NB4 (cell line): Measurements from ENCODE around the gene CACNB3.

ENCODE experiments used
- DNase-seq: peaks from one replicate; pipeline ENCODE4 v3.0.0; 2010; ENCODE audit warnings: low read depth
- H3K4me3 ChIP-seq: one replicate; pipeline ENCODE4 v1.5.1; 2011; ENCODE audit warnings: mild to moderate bottlenecking, low read depth, low read length, moderate library complexity
- MYC ChIP-seq: IDR thresholded peaks from 2 replicates; pipeline ENCODE4 v1.6.1; 2011; ENCODE audit warnings: low read depth, low read length
- POLR2A ChIP-seq: IDR thresholded peaks from 2 replicates; pipeline ENCODE4 v1.6.1; 2011; ENCODE audit warnings: mild to moderate bottlenecking; ENCODE audit not compliant: insufficient read length; ENCODE audit errors: extremely low read depth
- TF ChIP-seq, protein P1 (sequence below): IDR thresholded peaks from one replicate; pipeline ENCODE4 v1.5.1; 2012; ENCODE audit warnings: low read depth, low read length
- TF ChIP-seq, protein P2 (sequence below): IDR thresholded peaks from 2 replicates; pipeline ENCODE4 v1.6.1; 2011; ENCODE audit warnings: low read depth, low read length

The CACNB3 gene

DNA sequence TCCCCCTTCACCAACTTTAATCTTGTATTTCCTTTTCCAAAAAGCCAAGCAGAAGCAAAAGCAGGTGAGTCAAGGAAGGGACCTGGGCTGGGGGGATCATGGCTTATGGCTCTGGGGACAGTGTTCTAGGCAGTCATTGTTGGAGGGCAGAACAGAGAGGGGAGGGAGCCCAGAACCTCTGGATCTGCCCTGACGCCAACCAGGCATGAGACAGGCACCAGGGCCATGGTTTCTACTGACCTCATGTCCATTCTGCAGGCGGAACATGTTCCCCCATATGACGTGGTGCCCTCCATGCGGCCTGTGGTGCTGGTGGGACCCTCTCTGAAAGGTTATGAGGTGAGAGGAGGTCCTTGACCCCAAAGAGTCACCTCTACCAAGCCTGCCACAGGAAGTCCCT is 6.6 kb downstream of the CACNB3 start:
- no peak for DNase-seq
- H3K4me3 ChIP-seq: no peak overlapping the region
- TF ChIP-seq, protein P1, sequence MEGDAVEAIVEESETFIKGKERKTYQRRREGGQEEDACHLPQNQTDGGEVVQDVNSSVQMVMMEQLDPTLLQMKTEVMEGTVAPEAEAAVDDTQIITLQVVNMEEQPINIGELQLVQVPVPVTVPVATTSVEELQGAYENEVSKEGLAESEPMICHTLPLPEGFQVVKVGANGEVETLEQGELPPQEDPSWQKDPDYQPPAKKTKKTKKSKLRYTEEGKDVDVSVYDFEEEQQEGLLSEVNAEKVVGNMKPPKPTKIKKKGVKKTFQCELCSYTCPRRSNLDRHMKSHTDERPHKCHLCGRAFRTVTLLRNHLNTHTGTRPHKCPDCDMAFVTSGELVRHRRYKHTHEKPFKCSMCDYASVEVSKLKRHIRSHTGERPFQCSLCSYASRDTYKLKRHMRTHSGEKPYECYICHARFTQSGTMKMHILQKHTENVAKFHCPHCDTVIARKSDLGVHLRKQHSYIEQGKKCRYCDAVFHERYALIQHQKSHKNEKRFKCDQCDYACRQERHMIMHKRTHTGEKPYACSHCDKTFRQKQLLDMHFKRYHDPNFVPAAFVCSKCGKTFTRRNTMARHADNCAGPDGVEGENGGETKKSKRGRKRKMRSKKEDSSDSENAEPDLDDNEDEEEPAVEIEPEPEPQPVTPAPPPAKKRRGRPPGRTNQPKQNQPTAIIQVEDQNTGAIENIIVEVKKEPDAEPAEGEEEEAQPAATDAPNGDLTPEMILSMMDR: no peak
- no peak for TF ChIP-seq POLR2A
- TF ChIP-seq MYC: no peak
- TF ChIP-seq, protein P2, sequence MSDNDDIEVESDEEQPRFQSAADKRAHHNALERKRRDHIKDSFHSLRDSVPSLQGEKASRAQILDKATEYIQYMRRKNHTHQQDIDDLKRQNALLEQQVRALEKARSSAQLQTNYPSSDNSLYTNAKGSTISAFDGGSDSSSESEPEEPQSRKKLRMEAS: no peak

DNA sequence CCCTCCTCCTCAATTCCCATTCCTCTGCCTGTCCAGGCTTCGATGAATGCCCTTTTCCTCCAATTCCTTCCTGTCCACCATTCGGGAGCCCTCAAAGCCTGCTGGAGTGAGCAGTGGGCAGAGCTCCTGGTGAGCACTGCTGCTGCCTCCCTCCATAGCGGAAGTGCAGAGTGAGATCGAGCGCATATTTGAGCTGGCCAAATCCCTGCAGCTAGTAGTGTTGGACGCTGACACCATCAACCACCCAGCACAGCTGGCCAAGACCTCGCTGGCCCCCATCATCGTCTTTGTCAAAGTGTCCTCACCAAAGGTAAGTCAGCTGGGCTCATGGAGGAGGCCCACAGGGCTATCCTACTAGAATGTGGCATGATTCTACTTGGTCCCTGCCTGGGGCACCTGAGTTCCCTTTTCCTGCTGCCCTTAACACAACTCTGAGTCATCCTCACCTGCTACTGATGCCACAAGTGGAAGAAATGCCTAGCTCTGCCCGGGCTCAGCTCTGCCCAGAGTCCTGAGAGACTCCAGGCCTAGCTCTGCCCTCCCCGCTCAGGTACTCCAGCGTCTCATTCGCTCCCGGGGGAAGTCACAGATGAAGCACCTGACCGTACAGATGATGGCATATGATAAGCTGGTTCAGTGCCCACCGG is 8.0 kb downstream of the CACNB3 start:
- H3K4me3 ChIP-seq: no peak overlapping the region
- DNase-seq: no peak
- TF ChIP-seq, protein P2: no peak
- no peak for TF ChIP-seq MYC
- TF ChIP-seq, protein P1: no peak
- TF ChIP-seq POLR2A: no peak

DNA sequence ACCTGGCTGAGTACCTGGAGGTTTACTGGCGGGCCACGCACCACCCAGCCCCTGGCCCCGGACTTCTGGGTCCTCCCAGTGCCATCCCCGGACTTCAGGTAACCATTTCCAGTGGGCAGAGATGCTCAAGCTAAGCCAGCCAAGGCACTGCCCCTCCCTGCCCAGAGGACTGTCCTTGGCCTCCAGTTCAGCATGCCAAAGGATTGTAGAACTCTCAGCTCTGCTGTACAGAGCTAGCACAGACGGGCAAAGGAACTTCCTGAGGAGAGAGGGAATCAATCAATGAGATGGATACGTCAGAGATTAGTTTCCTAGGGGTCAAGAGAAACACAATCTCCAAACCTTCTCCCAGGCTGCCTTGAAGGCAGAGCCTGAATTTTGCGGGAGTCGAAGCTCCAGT is 8.7 kb downstream of the CACNB3 start:
- TF ChIP-seq, protein P2: no peak
- TF ChIP-seq, protein P1: no peak
- no peak for TF ChIP-seq POLR2A
- TF ChIP-seq MYC: no peak
- no peak for DNase-seq
- no peak overlapping the region for H3K4me3 ChIP-seq

DNA sequence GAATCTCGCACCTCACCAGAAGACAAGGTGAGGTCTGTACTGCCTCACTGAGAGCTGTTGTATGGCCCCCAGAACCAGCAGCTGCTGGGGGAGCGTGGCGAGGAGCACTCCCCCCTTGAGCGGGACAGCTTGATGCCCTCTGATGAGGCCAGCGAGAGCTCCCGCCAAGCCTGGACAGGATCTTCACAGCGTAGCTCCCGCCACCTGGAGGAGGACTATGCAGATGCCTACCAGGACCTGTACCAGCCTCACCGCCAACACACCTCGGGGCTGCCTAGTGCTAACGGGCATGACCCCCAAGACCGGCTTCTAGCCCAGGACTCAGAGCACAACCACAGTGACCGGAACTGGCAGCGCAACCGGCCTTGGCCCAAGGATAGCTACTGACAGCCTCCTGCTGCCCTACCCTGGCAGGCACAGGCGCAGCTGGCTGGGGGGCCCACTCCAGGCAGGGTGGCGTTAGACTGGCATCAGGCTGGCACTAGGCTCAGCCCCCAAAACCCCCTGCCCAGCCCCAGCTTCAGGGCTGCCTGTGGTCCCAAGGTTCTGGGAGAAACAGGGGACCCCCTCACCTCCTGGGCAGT is 9.3 kb downstream of the CACNB3 start:
- TF ChIP-seq POLR2A: no peak
- TF ChIP-seq, protein P1: no peak
- TF ChIP-seq MYC: no peak
- TF ChIP-seq, protein P2: no peak
- no peak for DNase-seq
- H3K4me3 ChIP-seq: no peak overlapping the region

DNA sequence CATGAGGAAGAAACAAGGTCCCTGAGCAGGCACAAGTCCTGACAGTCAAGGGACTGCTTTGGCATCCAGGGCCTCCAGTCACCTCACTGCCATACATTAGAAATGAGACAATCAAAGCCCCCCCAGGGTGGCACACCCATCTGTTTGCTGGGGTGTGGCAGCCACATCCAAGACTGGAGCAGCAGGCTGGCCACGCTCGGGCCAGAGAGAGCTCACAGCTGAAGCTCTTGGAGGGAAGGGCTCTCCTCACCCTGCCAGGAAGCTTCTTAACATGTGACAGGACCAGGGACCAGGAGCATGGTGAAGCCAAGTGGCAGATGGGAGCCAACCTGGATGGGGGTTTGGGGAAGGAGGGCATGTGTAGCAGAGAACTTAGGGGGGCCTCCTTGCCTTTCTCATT is 10.0 kb downstream of the CACNB3 start:
- no peak for DNase-seq
- no peak overlapping the region for H3K4me3 ChIP-seq
- TF ChIP-seq, protein P1: no peak
- TF ChIP-seq POLR2A: no peak
- TF ChIP-seq MYC: no peak
- TF ChIP-seq, protein P2: no peak
